Fibroblast of villous mesenchyme (primary cell): ENCODE measurements around the gene TRIM26. TPM values are rescaled to one million over a fixed set of nuclear protein-coding genes. Genes with fewer than 3 reads are reported as not detected.

Source experiments
- DNase-seq: peaks from one replicate; pipeline ENCODE4 v3.0.0-alpha.2; 2010; ENCODE audit warnings: low read depth
- H3K4me3 ChIP-seq: 2 replicates; pipeline ENCODE4 v1.5.1; 2011; ENCODE audit warnings: low read depth, mild to moderate bottlenecking, low read length
- CTCF ChIP-seq: IDR thresholded peaks from 2 replicates; pipeline ENCODE4 v1.5.1; 2012; ENCODE audit warnings: low read depth, mild to moderate bottlenecking, low read length; ENCODE audit not compliant: insufficient read depth
- total RNA-seq: library from RNA; depleted of rRNA; stranded (reverse); fragments of >200 nt; gene quantifications from 2 replicates; pipeline ENCODE4 v1.2.3, GENCODE V29; 2012

TRIM26 gene
- total RNA-seq, 1 donor, result 21.2 TPM

DNA sequence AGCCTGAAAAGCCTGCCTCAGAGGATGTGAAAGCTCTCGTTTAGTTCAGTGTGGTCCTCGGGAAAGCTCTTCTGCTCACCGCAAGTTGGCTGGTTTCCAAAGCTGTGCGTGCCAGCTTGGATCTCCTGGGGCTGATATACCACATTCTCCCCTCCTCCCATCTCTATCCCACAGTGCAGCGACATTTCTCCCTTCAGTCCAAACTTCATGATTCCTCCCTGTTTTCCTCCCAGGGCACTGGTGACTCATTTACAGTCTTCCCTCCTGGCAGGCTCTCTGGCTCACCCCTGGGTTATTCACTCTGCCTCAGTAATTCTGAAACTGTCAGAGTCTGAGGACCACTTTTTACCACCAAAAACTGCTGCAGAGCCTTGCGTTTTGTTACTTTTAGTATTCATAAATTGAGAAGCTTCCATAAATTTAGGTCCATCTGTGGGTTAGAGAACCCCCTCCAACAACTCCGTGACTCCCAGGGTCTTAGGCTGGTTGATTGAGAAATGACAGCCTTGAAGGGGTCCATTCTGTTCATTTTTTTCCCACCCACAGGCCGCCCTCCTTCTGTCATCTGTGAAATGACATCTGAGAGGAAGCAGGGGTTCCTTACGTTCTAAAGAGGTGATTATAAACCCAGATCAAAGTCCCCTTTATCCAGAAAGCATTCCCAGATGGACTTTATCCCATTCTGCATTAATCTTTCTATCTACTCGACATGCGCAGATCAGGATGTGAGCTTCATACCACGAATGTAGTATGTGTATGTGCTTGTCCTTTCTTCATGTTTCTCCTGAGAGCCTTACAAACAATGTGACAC is 58.3 kb downstream of the TRIM26 start:
- peak; percentile 37 for DNase-seq
- H3K4me3 ChIP-seq, result no peak overlapping the region
- no peak for TF ChIP-seq CTCF

GRCh38 chr6:30154061-30154460 is 59.1 kb downstream of the TRIM26 start:
- no peak overlapping the region for H3K4me3 ChIP-seq
- no peak for TF ChIP-seq CTCF
- DNase-seq, result no peak

GRCh38 chr6:30152910-30153610 is 60.1 kb downstream of the TRIM26 start:
- no peak for TF ChIP-seq CTCF
- H3K4me3 ChIP-seq, result no peak overlapping the region
- no peak for DNase-seq

DNA sequence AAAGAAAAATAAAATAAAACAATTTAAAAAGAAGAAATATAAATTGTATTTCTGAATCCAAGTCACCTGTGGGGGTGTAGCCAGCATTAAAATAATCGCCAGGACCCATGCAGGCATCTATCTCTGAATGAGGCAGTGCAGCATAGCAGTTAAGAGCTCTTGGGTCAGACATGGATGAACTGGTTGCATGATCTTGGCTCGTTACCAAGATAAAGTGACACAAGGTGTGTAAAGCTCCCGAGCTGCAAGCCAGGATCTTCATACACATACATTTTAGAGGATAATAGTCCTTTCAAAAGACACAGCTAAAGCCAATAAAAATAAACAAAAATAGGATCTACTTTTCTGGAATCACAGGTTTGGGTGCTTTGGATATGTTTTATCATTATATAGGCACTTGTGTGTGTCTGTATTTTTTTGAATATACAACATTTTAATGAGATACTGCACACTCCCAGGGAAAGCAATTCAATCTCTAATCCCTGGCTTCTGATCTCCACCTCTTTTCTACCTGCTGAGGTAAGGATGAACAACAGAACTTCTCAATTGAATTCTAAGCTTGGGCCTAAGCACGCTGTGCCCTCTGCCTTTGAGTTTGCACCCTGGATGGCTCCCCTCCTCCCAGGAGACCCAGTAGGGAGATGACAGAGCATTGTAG is 61.1 kb downstream of the TRIM26 start:
- DNase-seq, result no peak
- no peak overlapping the region for H3K4me3 ChIP-seq
- TF ChIP-seq CTCF, result no peak

GRCh38 chr6:30151580-30151979 is 61.6 kb downstream of the TRIM26 start:
- DNase-seq, result no peak
- no peak for TF ChIP-seq CTCF
- H3K4me3 ChIP-seq, result no peak overlapping the region

- TF ChIP-seq CTCF, result no peak
- DNase-seq, result no peak
- no peak overlapping the region for H3K4me3 ChIP-seq
Measured at GRCh38 chr6:30150671-30151395, 62.4 kb downstream of the TRIM26 start.
